WTC11 (cell line): Measurements from ENCODE around the gene TCHH.
"Not testable (repeated sequence)": the region's sequence is repeated elsewhere in the genome, so short reads cannot be mapped to it uniquely, and the experiment has no call there.

Source experiments
- IRF1 ChIP-seq: sonication (generic); formaldehyde crosslinking; IDR thresholded peaks from 2 replicates; pipeline ENCODE4 v1.8.0; 2023; ENCODE audit warnings: missing genetic modification reagents
- NR2C2 ChIP-seq: sonication (generic); formaldehyde crosslinking; IDR thresholded peaks from 2 replicates; pipeline ENCODE4 v1.8.0; 2022; ENCODE audit warnings: mild to moderate bottlenecking, missing genetic modification reagents

DNA sequence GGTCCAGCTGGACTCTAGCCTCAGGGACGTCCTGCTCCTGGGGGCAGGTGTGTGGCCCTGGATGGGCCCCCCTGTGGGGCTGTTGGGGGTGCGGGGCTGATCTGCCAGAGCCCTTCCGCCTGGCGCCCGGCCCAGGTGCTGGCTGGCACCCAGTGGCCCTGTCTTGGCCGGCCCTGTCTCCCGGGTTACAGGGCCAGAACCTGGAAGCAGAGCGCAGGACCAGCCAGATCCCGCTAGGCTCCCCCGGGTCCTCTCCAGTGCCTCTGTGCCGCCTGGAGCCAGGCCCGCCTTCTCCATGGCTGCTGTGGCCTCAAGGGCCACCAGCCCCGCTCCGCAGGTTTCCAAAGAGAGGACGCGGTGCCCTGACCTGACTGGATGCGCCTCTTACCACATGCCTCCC, 34.2 kb downstream of the TCHH start:
- TF ChIP-seq NR2C2; IRF1 (CRISPR knock-in tag): not testable (repeated sequence)
